GM18508 (cell line): ENCODE measurements around the gene CIRBP.

ENCODE experiments used
- ATAC-seq: cut with Tn5 transposase; IDR thresholded peaks from one replicate; pipeline ENCODE4 v1.9.1; 2021; ENCODE audit warnings: moderate number of reproducible peaks; ENCODE audit not compliant: insufficient read depth, unreplicated experiment

The CIRBP gene

DNA sequence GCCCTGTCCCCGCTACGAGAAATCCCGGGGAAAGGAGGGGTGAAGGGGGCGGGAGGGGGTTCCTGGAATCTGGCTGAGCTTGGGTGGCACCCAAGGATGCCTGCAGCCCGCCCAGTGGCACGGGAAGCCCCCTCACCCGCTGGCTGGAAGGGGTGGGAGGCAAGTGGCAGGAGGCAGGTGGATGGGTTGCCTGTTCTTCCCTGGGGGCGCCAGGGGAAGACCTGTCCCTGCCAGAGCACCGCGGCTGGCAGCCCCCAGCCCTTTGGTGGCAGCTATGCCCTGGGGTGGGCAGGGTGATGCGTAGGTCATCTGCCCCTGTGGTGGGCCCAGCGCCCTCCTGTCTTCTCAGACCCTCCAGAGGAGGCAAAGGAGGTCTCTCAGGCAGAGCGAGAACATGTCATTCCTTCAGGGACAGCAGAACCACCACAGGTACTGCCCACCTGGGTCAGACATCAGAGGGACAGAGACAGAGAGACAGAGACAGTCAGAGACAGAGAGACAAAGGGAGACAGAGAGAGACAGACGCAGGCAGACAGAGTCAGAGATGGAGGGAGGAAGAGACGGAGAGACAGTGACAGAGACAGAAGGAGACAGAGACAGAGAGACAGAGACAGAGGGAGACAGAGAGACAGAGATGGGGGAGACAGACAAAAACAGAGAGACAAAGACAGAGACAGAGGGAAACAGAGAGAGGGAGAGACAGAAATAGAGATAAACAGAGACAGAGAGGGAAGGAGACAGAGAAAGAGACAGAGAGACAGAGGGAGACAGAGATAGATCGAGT, 53.3 kb downstream of the CIRBP start:
- no peak for ATAC-seq

DNA sequence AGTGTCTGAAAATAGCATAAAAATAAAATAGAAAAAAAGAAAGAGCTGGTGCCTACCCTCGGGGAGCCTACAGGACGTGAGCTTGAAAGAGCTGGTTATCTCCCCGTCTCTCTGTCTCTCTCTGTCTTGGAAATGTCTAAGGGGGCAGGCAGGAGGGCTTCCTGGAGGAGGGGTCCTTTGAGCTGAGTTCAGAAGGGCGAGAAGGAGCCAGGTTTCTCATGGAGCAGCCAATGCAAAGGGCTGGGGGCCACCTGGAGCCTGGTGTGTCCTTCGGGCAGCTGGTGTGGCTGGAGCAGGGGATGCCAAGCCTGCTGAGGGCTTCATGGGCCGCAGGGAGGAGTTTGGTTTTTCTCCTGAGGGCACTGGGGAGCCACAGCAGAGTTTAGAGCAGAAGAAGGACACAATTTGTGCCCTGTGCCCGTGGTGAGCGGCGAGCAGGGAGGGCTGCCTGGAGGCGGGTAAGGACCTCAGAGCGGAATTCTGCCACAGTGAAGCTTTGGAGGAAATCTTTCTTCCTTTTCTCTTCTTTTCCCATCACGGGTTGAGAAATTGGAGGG, 55.2 kb downstream of the CIRBP start:
- ATAC-seq = no peak
